Esophagus muscularis mucosa (tissue), 4 donors: ENCODE results near the gene ST7.

Experiments
- EP300 ChIP-seq: sonication (generic); formaldehyde crosslinking; IDR thresholded peaks from one replicate; pipeline ENCODE4 v1.6.1; 2017; ENCODE audit warnings: antibody characterized with exemption
- POLR2A ChIP-seq: fragments of 450-650 bp; IDR thresholded peaks from one replicate; pipeline ENCODE4 v1.6.1; 2017; ENCODE audit warnings: antibody characterized with exemption, moderate library complexity, mild to moderate bottlenecking, low read depth
- POLR2AphosphoS5 ChIP-seq, 2 donors: sonication (generic); formaldehyde crosslinking; IDR thresholded peaks; one replicate each; pipeline ENCODE4 v1.6.1; 2017; ENCODE audit warnings: antibody characterized with exemption in 2 of 2
- TF ChIP-seq, protein P1 (sequence below), 3 experiments: fragments of 200-600 bp in 2 of 3; fragments of 450-650 bp in 1 of 3; sonication (generic) in 2 of 3; IDR thresholded peaks; one replicate each; pipeline ENCODE4 v1.5.1; 2017 to 2019; ENCODE audit warnings: antibody characterized with exemption in 3 of 3, mild to moderate bottlenecking in 2 of 3, moderate library complexity in 1 of 3

DNA sequence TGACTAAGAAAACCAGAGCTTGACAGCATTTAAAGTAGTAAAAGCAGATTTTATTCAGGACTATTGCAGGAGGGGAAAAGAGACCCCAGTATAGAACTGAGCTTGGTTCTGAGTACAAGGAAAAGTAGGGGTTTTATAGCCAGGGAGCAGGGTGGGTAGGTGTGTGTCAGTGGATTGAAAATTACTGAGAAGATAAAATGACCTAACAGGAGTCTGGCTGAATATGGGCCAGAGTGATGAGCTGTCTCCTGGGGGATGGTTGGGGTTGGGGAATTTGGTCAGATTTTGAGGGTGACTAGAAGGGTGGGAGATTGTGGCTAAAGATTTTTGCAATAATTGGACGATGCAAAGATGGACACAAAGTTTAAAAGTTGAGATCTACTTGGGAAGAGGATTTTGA is 114.0 kb downstream of the ST7 start:
- TF ChIP-seq POLR2A (no peak), POLR2AphosphoS5 (IDR thresholded peaks at IDR 0.05) (no peak), EP300 (no peak)
- TF ChIP-seq, protein P1, sequence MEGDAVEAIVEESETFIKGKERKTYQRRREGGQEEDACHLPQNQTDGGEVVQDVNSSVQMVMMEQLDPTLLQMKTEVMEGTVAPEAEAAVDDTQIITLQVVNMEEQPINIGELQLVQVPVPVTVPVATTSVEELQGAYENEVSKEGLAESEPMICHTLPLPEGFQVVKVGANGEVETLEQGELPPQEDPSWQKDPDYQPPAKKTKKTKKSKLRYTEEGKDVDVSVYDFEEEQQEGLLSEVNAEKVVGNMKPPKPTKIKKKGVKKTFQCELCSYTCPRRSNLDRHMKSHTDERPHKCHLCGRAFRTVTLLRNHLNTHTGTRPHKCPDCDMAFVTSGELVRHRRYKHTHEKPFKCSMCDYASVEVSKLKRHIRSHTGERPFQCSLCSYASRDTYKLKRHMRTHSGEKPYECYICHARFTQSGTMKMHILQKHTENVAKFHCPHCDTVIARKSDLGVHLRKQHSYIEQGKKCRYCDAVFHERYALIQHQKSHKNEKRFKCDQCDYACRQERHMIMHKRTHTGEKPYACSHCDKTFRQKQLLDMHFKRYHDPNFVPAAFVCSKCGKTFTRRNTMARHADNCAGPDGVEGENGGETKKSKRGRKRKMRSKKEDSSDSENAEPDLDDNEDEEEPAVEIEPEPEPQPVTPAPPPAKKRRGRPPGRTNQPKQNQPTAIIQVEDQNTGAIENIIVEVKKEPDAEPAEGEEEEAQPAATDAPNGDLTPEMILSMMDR (IDR thresholded peaks at IDR 0.05): no peak
